Tibial nerve (tissue), 3 donors: ENCODE results near the gene ERICH3.

Source experiments
- CTCF ChIP-seq, 5 experiments: fragments of 200-600 bp in 3 of 5; fragments of 450-650 bp in 2 of 5; sonication (generic) in 3 of 5; IDR thresholded peaks; one replicate each; pipeline ENCODE4 v1.5.1; 2016 to 2019; ENCODE audit warnings: antibody characterized with exemption in 5 of 5, mild to moderate bottlenecking in 3 of 5, moderate library complexity in 2 of 5
- POLR2A ChIP-seq, 2 donors: fragments of 450-650 bp; IDR thresholded peaks; one replicate each; pipeline ENCODE4 v1.6.1; 2017; ENCODE audit warnings: antibody characterized with exemption in 2 of 2, mild to moderate bottlenecking in 2 of 2, moderate library complexity in 2 of 2

DNA sequence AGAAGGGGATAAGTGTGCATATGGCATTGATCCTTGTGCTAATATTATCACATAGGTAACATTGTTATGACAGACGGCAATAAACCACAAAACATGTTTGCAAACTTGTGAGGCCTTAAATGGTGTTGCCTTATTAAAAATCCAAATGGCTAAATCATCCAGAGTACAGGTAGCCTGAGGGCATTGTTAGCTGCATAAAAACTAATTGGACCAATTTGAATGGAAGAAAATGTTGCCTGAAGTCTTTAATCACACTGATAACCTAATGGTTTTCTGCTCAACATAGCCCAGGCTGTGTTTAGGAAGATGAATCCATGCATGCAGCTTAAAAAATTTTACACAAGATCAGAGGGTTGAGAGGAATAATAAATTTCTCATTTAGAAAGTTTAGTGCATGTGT lies 141.8 kb downstream of the ERICH3 start:
- TF ChIP-seq CTCF (IDR thresholded peaks at IDR 0.05): no peak
- no peak for TF ChIP-seq POLR2A (IDR thresholded peaks at IDR 0.05)
